OCI-LY7 (cell line): Measurements from ENCODE around the gene SLC43A2. TPM values are rescaled to one million over a fixed set of nuclear protein-coding genes. Genes with fewer than 3 reads are reported as not detected.

Source experiments
- BruUV-seq: library from RNA; stranded (reverse); fragments of 400-500 nt; replicated peaks from 2 replicates; lab custom pipeline; 2021; lab: Mats Ljungman, UMichigan
- CTCF ChIA-PET: fragments of 300-600 bp; sonication (Branson Sonifier 250); formaldehyde crosslinking; loops from one replicate; lab custom pipeline; 2022; ENCODE audit warnings: antibody characterized with exemption; ENCODE audit not compliant: unreplicated experiment; lab: Charles Lee
- POLR2A ChIA-PET: fragments of 300-600 bp; sonication (Branson Sonifier 250); formaldehyde crosslinking; loops from one replicate; lab custom pipeline; 2022; ENCODE audit warnings: antibody characterized with exemption; lab: Charles Lee
- DNase-seq: peaks from one replicate; pipeline ENCODE4 v3.0.0-alpha.2; 2015; ENCODE audit warnings: low spot score
- H2AFZ ChIP-seq: fragments of 200-600 bp; sonication (generic), shearing (Covaris generic); 2 replicates; pipeline ENCODE4 v1.6.1; 2014; ENCODE audit warnings: mild to moderate bottlenecking, antibody characterized with exemption, low read length, moderate library complexity
- H3K27ac ChIP-seq: fragments of 200-600 bp; sonication (generic); 2 replicates; pipeline ENCODE4 v1.5.1; 2014; ENCODE audit warnings: mixed run types, low read depth, mild to moderate bottlenecking, moderate library complexity, low read length, inconsistent platforms; ENCODE audit not compliant: poor library complexity, severe bottlenecking
- H3K36me3 ChIP-seq: fragments of 200-600 bp; sonication (generic); 2 replicates; pipeline ENCODE4 v1.6.1; 2014; ENCODE audit warnings: mild to moderate bottlenecking, antibody characterized with exemption, low read length, moderate library complexity, mixed read lengths; ENCODE audit not compliant: insufficient read depth
- H3K4me1 ChIP-seq: fragments of 200-600 bp; sonication (generic); 2 replicates; pipeline ENCODE4 v1.5.1; 2014; ENCODE audit warnings: mild to moderate bottlenecking, low read length; ENCODE audit not compliant: insufficient read depth, poor library complexity, severe bottlenecking
- H3K4me2 ChIP-seq: fragments of 200-600 bp; sonication (generic); 2 replicates; pipeline ENCODE4 v1.6.1; 2014; ENCODE audit warnings: mild to moderate bottlenecking, low read length
- H3K4me3 ChIP-seq: fragments of 200-600 bp; sonication (generic); 2 replicates; pipeline ENCODE4 v1.5.1; 2014; ENCODE audit warnings: mild to moderate bottlenecking, low read depth, low read length; ENCODE audit not compliant: poor library complexity, severe bottlenecking
- H3K79me2 ChIP-seq: fragments of 200-600 bp; sonication (generic); 2 replicates; pipeline ENCODE4 v1.6.1; 2016; ENCODE audit warnings: low read depth, mild to moderate bottlenecking, low read length, moderate library complexity, mixed read lengths; ENCODE audit not compliant: insufficient read depth
- H3K9me2 ChIP-seq: fragments of 200-600 bp; sonication (generic); 2 replicates; pipeline ENCODE4 v1.6.1; 2016; ENCODE audit warnings: mild to moderate bottlenecking, low read length, mixed read lengths; ENCODE audit not compliant: insufficient read depth
- H3K9me3 ChIP-seq: fragments of 200-600 bp; sonication (generic); 2 replicates; pipeline ENCODE4 v1.6.1; 2014; ENCODE audit warnings: mild to moderate bottlenecking, mixed run types, low read length, mixed read lengths
- H4K20me1 ChIP-seq: fragments of 200-600 bp; sonication (generic); 2 replicates; pipeline ENCODE4 v1.6.1; 2014; ENCODE audit warnings: mild to moderate bottlenecking, antibody characterized with exemption, low read length, moderate library complexity, mixed read lengths; ENCODE audit not compliant: insufficient read depth
- EZH2phosphoT487 ChIP-seq: fragments of 200-600 bp; sonication (generic); IDR thresholded peaks from 2 replicates; pipeline ENCODE4 v1.6.1; 2018; ENCODE audit warnings: low read depth, borderline replicate concordance, mild to moderate bottlenecking, mixed run types, antibody characterized with exemption, low read length, moderate library complexity, mixed read lengths
- intact Hi-C: fragments of 100-400 bp; cut with micrococcal nuclease; formaldehyde crosslinking; loops from one replicate; pipeline ENCODE4 v1.10.0; 2022; ENCODE audit not compliant: unreplicated experiment
- total RNA-seq, 2 experiments: library from RNA; depleted of rRNA in 1 of 2; stranded (reverse); fragments of >200 nt in 1 of 2; shearing (Covaris generic) in 1 of 2; gene quantifications; 2 replicates each; pipeline ENCODE4 v1.2.3, GENCODE V29; 2014 to 2022
- TF ChIP-seq, protein P1 (sequence below): fragments of 200-600 bp; sonication (generic); conservative IDR thresholded peaks from 2 replicates; pipeline ENCODE4 v1.5.1; 2014; ENCODE audit warnings: mild to moderate bottlenecking, antibody characterized with exemption, low read length, moderate library complexity, mixed read lengths

Gene SLC43A2
- total RNA-seq, 2 experiments from 2014 or later, result 9.2 to 17.1 TPM

DNA sequence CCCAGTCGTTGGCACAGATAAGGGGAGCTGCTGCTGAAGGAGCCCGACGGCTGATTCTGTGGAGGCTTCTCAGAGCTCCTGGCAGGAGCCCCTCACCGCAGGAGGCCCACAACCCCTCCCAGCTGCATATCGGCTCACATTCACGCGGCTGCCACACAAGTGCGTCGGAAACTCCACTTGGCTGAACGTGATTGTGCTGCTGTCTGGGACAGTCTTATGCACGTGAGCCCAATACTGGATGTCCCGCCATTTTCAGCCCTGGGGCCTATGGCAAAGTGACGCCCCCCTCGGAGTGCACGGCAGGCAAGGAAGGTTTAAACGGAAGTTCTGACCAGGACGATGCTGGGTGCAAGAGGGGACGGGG lies 57.3 kb downstream of the SLC43A2 start:
- CTCF ChIA-PET, result interaction anchor here (0.6 kb wide), 1 partner anchor 198 kb away, joined by 3 read pairs; no protein-coding TSS in a partner anchor
- no peaks in the 10 kb centered on the region for H3K9me2 ChIP-seq
- no peak overlapping the region for H3K4me2 ChIP-seq
- DNase-seq, result no peak
- H3K36me3 ChIP-seq, result no peaks in the 10 kb centered on the region
- no peaks in the 10 kb centered on the region for H3K79me2 ChIP-seq
- no peaks in the 10 kb centered on the region for H4K20me1 ChIP-seq
- POLR2A ChIA-PET, result interaction anchor here (1.2 kb wide), 1 partner anchor 42 kb away, joined by 3 read pairs; no protein-coding TSS in a partner anchor
- intact Hi-C loops, result loop anchor here (5.0 kb wide), 1 partner anchor 76 kb away; the partner anchor contains the start of genes RILP and SCARF1
- H3K9me3 ChIP-seq, result no peaks in the 10 kb centered on the region
- no peak overlapping the region for H2AFZ ChIP-seq
- no peak overlapping the region for H3K27ac ChIP-seq
- no peak for TF ChIP-seq EZH2phosphoT487
- TF ChIP-seq, protein P1, sequence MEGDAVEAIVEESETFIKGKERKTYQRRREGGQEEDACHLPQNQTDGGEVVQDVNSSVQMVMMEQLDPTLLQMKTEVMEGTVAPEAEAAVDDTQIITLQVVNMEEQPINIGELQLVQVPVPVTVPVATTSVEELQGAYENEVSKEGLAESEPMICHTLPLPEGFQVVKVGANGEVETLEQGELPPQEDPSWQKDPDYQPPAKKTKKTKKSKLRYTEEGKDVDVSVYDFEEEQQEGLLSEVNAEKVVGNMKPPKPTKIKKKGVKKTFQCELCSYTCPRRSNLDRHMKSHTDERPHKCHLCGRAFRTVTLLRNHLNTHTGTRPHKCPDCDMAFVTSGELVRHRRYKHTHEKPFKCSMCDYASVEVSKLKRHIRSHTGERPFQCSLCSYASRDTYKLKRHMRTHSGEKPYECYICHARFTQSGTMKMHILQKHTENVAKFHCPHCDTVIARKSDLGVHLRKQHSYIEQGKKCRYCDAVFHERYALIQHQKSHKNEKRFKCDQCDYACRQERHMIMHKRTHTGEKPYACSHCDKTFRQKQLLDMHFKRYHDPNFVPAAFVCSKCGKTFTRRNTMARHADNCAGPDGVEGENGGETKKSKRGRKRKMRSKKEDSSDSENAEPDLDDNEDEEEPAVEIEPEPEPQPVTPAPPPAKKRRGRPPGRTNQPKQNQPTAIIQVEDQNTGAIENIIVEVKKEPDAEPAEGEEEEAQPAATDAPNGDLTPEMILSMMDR, result no peak
- no peak overlapping the region for H3K4me3 ChIP-seq
- BruUV-seq, result no TSS peak
- peaks cover 23% of the 10 kb centered on the region for H3K4me1 ChIP-seq

DNA sequence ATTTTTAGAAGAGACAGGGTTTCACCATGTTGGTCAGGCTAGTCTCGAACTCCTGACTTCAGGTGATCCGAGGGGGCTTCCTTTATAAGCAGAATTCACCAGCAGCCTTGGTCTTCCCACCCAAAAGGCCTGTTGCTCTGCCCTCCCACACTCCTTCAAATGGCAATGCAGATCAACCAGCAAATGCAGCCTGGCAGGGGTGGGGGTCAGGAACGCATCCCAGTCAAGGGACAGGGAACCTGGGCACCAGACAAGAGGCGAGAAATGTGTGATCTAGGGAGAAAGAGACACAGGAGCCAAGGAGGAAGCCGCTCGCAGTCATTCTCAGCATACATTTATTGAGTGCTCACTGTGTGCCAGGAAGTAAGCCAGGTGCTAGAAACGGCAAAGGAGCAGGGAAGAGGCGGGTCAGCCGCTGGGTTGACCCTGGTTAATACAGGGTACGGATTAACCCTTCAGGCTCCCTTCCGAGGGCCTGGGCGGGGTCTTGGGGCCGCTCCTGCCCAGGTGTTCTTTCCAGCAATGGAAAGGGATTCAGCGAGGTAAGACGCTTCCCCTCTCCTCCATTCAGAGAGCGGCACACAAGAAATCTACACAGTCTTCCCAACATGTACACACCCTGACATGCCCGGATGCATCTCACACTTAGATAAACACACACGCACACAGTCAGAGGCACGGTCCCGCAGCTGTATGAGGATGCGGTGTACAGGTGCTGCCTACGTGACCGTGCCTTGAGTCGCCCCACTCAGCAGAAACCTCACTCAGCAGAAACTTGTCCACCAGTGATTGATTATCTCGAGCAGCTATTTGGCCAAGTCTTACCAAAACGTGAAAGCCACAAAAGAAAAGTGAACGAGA lies 59.5 kb downstream of the SLC43A2 start:
- no peak overlapping the region for H3K4me3 ChIP-seq
- H2AFZ ChIP-seq, result peak overlapping the region; percentile 35; the same call in 1 of the 2 replicates
- no peaks in the 10 kb centered on the region for H3K9me2 ChIP-seq
- TF ChIP-seq, protein P1, result no peak
- no peak for TF ChIP-seq EZH2phosphoT487
- H3K79me2 ChIP-seq, result no peaks in the 10 kb centered on the region
- ChIA-PET POLR2A (no interaction called here), CTCF (no interaction called here)
- H3K27ac ChIP-seq, result no peak overlapping the region
- intact Hi-C loops, result loop anchor here (10.0 kb wide), 1 partner anchor 146 kb away; the partner anchor contains the start of gene TLCD2
- no peaks in the 10 kb centered on the region for H4K20me1 ChIP-seq
- no peaks in the 10 kb centered on the region for H3K36me3 ChIP-seq
- no TSS peak for BruUV-seq
- no peaks in the 10 kb centered on the region for H3K9me3 ChIP-seq
- DNase-seq, result no peak
- H3K4me1 ChIP-seq, result peaks cover 23% of the 10 kb centered on the region
- H3K4me2 ChIP-seq, result no peak overlapping the region
